Esophagus squamous epithelium (tissue), 4 donors: ENCODE data around the gene RALA.

Experiments
- CTCF ChIP-seq, 6 experiments: fragments of 450-650 bp in 4 of 6; fragments of 200-600 bp in 2 of 6; sonication (generic) in 2 of 6; IDR thresholded peaks; one replicate each; pipeline ENCODE4 v1.5.1; 2016 to 2019; ENCODE audit warnings: antibody characterized with exemption in 6 of 6, mild to moderate bottlenecking in 4 of 6, moderate library complexity in 4 of 6
- POLR2A ChIP-seq, 4 donors: fragments of 450-650 bp; IDR thresholded peaks; one replicate each; pipeline ENCODE4 v1.6.1; 2017; ENCODE audit warnings: antibody characterized with exemption in 4 of 4, mild to moderate bottlenecking in 4 of 4, moderate library complexity in 3 of 4

DNA sequence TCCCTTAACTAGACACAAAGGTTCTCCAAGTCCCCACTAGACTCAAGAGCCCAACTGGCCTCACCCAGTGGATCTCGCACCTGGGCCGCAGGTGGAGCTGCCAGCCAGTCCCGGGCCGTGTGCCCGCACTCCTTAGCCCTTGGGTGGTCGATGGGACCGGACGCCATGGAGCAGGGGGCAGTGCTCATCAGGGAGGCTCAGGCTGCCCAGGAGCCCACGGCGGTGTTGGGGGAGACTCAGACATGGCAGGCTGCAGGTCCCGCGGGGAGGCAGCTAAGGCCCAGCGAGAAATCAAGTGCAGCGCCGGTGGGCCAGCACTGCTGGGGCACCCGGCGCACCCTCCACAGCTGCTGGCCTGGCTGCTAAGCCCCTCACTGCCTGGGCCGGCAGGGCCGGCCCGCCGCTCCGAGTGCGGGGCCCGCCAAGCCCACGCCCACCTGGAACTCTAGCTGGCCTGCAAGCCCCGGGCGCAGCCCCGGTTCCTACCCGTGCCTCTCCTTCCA is 130.5 kb downstream of the RALA start:
- no peak for TF ChIP-seq CTCF (IDR thresholded peaks at IDR 0.05)
- TF ChIP-seq POLR2A (IDR thresholded peaks at IDR 0.05) = no peak
